Stimulated activated memory B cell treated with anti-CD40 and anti-IgM and Interleukin-4, amounts not matched to agents 10 μg/mL and 1 μg/mL and 100 μg/mL, for 72 hours (primary cell): ENCODE results near the gene SPRTN.
A peak's percentile ranks its signal among the peaks of the same experiment; 100 is the strongest.

ENCODE experiments used
- ATAC-seq: fragments of 150-1000 bp; cut with Tn5 transposase; 2 replicates; pipeline ENCODE4 v1.10.0; 2021
- H3K27ac Mint-ChIP-seq: one replicate; pipeline ENCODE4 v1.8.0; 2022; ENCODE audit warnings: mild to moderate bottlenecking, mixed read lengths
- H3K27me3 Mint-ChIP-seq: one replicate; pipeline ENCODE4 v1.8.0; 2022; ENCODE audit warnings: mixed read lengths
- H3K36me3 Mint-ChIP-seq: one replicate; pipeline ENCODE4 v1.8.0; 2022; ENCODE audit warnings: mixed read lengths
- H3K4me1 Mint-ChIP-seq: one replicate; pipeline ENCODE4 v1.8.0; 2022; ENCODE audit warnings: mixed read lengths
- H3K4me3 Mint-ChIP-seq: one replicate; pipeline ENCODE4 v1.8.0; 2022; ENCODE audit warnings: mild to moderate bottlenecking, moderate library complexity, mixed read lengths
- H3K9me3 Mint-ChIP-seq: one replicate; pipeline ENCODE4 v1.8.0; 2022; ENCODE audit warnings: mixed read lengths

The SPRTN gene

DNA sequence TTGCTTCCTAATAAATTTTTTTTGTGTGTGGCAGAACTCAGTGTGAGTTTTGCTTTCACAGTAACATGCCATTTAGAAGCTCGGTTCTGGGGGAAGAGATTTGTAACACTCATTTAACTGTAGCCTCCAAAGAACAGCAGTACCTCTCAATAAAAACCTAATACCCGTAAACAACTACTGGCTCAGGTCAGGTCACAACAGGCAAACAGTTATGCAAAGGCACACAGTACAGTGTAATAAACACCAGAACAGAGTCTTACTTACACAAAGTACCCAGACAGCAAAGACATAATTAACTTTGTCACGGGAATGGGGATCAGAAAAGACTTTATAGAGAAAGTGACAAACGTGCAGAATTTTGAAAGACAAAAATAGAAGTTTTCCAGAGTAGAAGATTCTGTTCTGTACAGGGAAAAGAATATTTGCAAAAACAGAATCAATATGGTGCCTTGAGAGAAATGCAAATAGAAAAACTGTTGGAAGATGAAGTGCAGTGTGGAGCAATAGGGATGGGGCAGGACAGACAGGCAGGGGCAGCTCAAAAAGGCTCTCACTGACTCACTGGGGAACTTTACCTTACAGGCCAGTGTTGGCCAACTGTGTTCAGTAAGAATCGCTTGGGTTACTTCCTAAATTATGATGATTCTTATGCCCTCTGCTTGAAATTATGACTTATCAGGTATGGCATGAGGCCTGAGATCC lies 45.2 kb downstream of the SPRTN start:
- Mint-ChIP-seq H3K27ac (no peak overlapping the region), H3K4me1 (peaks cover 43% of the 10 kb centered on the region)
- no peak for ATAC-seq

DNA sequence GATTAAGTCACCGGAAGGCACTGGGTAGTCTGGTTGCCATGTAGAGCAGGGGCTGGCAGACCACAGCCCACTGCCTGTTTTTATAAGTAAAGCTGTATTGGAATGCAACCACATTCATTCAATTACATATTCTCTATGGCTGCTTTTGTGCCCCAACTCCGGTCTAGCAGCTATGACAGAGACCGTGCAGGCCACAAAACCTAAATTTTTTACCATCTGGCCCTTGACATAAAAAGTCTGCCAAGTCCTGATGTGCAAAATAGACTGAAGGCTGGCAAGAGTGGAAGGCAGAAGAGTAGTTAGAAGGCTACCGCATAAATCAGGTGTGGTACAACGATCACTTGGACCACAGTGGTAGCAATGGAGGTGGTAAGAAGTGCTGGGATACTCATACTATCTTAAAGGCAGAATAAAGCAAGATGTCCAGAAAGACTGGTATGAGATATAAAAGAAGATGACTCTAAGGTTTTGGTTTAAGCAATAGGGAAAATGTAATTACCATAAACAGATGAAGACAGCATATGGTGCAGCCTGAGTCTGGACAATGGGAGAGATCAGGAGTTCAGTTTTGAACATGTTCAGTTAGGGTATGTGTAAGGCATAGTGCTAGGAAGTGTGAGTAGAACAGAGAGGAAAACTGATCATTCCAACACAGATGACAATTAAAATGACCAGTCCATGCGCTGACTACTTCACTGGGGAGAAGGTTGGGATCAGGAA lies 46.8 kb downstream of the SPRTN start:
- Mint-ChIP-seq H3K9me3 (no peaks in the 10 kb centered on the region), H3K4me1 (peaks cover 36% of the 10 kb centered on the region), H3K27me3 (no peaks in the 10 kb centered on the region), H3K36me3 (peaks cover 2% of the 10 kb centered on the region), H3K4me3 (no peak overlapping the region), H3K27ac (no peak overlapping the region)
- ATAC-seq, result no peak

More for the DNA sequence above, 45.2 kb downstream of the SPRTN start:
- Mint-ChIP-seq H3K27me3 (no peaks in the 10 kb centered on the region), H3K4me3 (no peak overlapping the region), H3K9me3 (no peaks in the 10 kb centered on the region), H3K36me3 (peaks cover 9% of the 10 kb centered on the region)

DNA sequence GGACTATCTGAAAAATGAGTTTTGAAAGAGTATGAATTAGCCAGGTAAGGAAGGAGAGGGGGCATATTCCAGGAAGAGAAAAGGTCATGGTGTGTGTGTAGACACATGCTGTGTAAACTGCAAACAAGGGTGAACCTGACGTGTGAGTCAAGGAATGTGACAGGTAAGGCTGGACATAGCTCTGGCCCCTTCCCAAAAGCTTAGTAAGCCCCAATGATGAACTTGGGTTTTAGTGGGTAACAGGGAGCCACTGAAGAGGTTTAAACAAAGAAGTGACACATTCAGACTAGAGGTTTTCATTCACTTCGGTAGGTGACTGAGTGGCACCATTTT lies 47.3 kb downstream of the SPRTN start:
- Mint-ChIP-seq H3K4me3 (no peak overlapping the region), H3K9me3 (no peaks in the 10 kb centered on the region), H3K4me1 (peaks cover 39% of the 10 kb centered on the region), H3K36me3 (no peaks in the 10 kb centered on the region), H3K27me3 (no peaks in the 10 kb centered on the region), H3K27ac (no peak overlapping the region)
- ATAC-seq, result no peak

DNA sequence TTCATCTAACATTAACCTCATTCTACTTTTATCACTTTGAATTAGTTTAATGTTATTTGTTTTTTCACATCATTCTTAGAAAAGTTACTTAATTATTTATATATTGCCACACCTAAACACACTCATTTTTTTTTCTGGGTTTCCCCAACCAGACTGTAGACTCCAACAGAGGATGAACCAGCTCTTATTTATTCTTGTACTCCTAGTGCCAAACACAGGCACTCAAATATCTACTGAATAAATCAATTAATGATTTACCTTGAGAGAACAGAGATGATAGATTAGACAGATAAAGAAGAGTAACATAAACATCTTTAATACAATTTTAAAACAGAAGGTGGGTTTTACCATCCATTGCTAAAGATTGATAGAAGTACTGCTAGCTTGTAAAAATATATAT lies 48.4 kb downstream of the SPRTN start:
- Mint-ChIP-seq H3K27ac (no peak overlapping the region), H3K36me3 (no peaks in the 10 kb centered on the region), H3K4me1 (peaks cover 42% of the 10 kb centered on the region), H3K27me3 (no peaks in the 10 kb centered on the region), H3K4me3 (no peak overlapping the region), H3K9me3 (no peaks in the 10 kb centered on the region)
- ATAC-seq, result no peak

DNA sequence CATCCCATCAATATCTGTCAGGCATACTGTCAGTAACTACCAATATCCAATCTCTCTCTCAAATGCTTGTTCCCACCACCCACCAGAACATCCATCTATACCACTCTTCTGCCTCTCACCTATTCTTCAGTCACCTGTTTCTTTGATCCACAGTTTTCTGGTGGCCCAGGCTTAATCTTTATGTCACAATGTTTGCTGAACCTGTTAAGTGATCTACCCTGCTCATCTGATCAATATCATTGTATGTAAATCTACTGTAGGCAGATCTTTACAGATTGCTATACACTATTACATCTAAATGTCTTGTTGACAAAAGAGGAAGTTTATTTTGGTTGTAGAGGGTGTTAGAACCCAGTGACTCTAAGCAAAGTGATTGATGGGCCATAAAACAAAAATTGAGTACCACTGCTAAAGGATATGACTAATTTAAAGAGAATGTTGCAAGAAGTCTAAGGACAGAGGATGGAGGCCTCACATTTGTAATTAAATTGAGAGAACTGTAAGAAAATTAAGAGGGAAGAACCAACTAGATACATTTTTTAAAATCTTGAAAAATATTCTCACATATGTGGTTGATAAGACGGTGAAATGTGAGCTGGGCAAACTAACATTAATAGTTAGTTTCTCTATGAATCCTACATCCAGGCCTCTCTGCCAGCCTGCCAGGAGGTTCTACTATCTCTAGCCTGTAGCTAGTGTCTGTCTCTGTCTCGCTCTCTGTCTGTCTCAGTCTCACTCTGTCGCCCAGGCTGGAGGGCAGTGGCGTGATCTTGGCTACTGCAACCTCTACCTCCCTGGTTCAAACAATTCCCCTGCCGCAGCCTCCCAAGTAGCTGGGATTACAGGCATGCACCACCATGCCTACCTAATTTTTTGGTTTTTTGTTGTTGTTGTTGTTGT lies 49.9 kb downstream of the SPRTN start:
- ATAC-seq, result no peak
- no peak overlapping the region for H3K27ac Mint-ChIP-seq

DNA sequence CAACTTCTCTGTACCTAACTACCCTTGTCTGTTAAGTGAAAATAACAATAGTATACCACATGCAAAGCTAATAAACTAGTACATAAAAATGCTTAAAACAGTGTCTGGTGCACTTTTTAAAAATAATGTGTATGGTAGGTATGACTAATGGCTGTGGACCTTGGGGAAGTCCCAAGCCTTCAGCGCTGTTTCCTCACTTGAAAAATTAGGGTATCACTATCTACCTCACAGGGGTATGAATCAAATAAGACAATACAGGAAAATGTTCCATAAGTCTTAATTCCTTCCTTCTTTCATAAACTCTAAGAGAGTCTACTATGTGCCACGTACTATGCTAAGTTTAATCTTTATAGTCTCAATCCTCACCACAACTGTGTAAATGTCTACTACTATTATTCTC lies 52.0 kb downstream of the SPRTN start:
- Mint-ChIP-seq H3K27me3 (no peaks in the 10 kb centered on the region), H3K27ac (no peak overlapping the region), H3K4me1 (peaks cover 59% of the 10 kb centered on the region), H3K9me3 (no peaks in the 10 kb centered on the region), H3K36me3 (no peaks in the 10 kb centered on the region), H3K4me3 (no peak overlapping the region)
- ATAC-seq, result peak; percentile 57

More for the DNA sequence above, 49.9 kb downstream of the SPRTN start:
- Mint-ChIP-seq H3K27me3 (no peaks in the 10 kb centered on the region), H3K4me3 (no peak overlapping the region), H3K4me1 (peaks cover 43% of the 10 kb centered on the region), H3K36me3 (no peaks in the 10 kb centered on the region), H3K9me3 (no peaks in the 10 kb centered on the region)

DNA sequence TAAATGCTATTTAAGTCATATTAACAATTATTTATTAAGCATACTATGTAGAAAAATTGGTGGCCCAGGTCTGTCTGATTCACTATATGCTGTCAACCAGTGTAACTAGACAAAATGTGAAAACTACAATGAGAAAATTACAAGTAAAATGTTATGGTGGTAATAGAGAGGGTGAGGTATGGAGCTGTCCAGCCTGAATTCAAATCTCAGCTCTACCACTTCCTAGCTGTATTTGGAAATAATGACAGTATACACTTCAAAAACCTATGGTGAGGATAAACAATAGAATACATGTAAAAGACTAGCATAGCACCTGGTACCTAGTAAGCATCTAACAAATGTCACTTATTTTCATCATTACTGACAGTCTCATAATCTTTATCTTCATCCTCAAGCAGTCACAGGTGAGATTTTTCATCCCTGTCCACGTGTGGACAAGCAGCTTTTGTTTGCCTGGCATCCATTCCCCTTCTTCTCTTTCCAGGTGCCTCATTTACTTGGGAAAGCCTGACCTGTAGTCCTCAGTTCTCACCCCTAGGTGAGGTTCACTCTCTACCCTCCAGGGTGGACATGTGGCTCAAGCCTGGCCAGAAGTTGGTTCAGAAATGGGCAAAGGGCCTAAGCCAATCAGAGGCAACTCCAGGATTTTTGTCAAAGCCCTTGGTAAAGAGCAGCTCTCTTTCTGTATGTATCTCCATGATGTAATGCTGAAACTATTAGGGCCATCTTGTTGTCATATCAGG lies 54.5 kb downstream of the SPRTN start:
- H3K4me1 Mint-ChIP-seq, result peaks cover 72% of the 10 kb centered on the region
- peaks cover 6% of the 10 kb centered on the region for H3K36me3 Mint-ChIP-seq
- H3K27me3 Mint-ChIP-seq, result no peaks in the 10 kb centered on the region
- no peak overlapping the region for H3K4me3 Mint-ChIP-seq
- no peaks in the 10 kb centered on the region for H3K9me3 Mint-ChIP-seq
- H3K27ac Mint-ChIP-seq, result no peak overlapping the region
- ATAC-seq, result no peak

DNA sequence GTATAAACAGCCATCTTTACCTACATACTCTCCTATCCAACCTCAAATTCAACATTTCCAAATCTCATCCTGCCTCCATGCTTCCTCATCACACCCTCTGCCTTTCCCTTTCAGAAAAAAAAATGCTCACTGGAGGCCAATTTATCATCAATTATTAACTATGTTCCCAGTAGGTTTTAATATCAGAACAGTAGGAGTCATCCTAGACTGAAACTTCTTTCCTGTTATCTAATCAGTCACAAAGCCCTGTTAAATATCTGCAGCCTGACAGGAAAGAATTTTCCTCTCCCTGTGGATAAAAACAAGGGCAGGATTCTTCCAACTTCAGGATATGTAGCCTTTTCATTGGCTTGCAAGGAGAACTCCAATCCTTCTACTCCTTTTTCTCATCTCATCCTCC lies 55.6 kb downstream of the SPRTN start:
- Mint-ChIP-seq H3K36me3 (peaks cover 6% of the 10 kb centered on the region), H3K9me3 (no peaks in the 10 kb centered on the region), H3K27ac (no peak overlapping the region), H3K27me3 (no peaks in the 10 kb centered on the region), H3K4me3 (no peak overlapping the region), H3K4me1 (peaks cover 71% of the 10 kb centered on the region)
- ATAC-seq, result no peak

DNA sequence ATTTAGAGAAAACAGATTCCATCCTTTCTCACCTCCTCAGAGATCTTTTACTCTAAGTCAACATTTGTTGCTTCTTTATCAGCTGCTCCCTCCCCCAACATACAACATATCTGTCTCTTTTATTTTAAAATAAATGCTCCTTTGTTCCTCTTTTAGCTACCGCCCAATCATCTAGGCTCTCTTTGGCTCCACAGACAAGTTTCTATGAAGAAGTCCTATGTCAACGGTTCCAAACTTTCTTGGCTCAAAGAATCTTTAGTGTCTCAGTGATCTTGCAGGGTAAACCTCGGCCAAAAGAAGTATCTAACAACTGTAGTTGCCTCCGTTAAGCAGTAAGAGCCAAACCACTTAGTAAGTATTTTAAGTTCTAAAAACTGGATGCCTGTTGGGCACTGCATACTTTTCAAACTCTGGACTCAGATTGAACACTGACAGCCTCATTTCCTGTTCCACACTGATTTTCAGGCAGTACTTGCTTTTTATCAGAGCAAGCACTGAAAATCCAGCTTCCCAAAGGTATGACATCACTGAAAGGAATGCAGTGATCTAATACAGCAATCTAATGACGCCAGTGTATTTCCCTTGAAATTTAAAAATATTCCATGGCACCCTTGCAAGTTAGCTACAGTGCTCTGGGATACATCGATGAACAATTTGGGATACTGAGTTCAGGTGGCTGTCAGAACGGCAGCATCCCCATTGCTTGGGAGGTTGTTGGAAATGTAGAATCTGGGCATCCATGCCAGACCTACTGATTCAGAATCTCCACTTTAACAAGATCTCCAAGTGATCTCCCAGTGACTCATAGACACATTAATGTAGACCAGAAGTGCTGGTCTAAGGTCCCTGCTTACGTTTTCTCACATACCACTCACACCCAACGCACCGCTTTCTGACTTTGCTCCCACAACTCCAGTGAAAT lies 57.2 kb downstream of the SPRTN start:
- Mint-ChIP-seq H3K27me3 (no peaks in the 10 kb centered on the region), H3K4me1 (peaks cover 71% of the 10 kb centered on the region), H3K9me3 (no peaks in the 10 kb centered on the region), H3K27ac (peak overlapping the region; percentile 35), H3K4me3 (no peak overlapping the region), H3K36me3 (peaks cover 6% of the 10 kb centered on the region)
- no peak for ATAC-seq

DNA sequence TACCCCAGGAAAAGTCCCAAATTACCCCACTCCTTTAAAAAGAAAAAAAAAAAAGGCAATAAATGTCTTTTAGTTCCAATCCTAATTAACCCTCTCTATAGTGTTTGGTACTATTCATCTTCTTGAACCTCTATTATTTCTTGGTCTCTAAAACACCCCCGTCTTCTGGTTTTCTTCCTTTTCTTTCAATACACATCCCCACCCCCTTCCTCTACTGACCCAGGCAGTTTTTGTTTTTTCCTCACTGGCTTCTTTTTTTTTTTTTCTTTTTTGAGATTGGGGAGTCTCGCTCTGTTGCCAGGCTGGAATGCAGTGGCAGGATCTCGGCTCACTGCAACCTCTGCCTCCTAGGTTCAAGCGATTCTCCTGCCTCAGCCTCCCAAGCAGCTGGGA lies 57.9 kb downstream of the SPRTN start:
- Mint-ChIP-seq H3K36me3 (peaks cover 6% of the 10 kb centered on the region), H3K9me3 (no peaks in the 10 kb centered on the region), H3K4me3 (no peak overlapping the region)

DNA sequence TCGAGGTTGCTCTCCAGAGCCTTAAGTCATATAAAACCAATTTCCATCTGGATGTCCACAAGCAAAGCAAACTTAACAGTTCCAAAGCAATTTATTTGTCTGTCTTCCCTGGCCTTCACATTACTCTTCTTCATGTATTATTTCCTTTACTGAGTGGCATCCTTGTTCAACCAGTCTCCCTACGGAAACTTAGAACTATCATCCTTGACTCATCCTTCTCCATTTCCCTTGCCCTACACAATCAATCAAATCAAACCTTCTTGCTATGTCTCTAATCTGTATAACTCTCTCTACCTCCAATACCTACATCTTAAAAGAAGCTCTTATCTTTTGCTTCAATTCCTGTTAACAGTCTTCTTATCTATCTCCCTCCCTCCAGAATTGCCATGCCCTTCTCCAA lies 58.5 kb downstream of the SPRTN start:
- Mint-ChIP-seq H3K27ac (no peak overlapping the region), H3K36me3 (peaks cover 6% of the 10 kb centered on the region), H3K4me1 (peaks cover 63% of the 10 kb centered on the region), H3K27me3 (no peaks in the 10 kb centered on the region), H3K4me3 (no peak overlapping the region), H3K9me3 (no peaks in the 10 kb centered on the region)
- ATAC-seq, result no peak

More for the DNA sequence above, 57.9 kb downstream of the SPRTN start:
- ATAC-seq, result no peak
- Mint-ChIP-seq H3K27ac (peak overlapping the region; percentile 35), H3K4me1 (peaks cover 64% of the 10 kb centered on the region), H3K27me3 (no peaks in the 10 kb centered on the region)

DNA sequence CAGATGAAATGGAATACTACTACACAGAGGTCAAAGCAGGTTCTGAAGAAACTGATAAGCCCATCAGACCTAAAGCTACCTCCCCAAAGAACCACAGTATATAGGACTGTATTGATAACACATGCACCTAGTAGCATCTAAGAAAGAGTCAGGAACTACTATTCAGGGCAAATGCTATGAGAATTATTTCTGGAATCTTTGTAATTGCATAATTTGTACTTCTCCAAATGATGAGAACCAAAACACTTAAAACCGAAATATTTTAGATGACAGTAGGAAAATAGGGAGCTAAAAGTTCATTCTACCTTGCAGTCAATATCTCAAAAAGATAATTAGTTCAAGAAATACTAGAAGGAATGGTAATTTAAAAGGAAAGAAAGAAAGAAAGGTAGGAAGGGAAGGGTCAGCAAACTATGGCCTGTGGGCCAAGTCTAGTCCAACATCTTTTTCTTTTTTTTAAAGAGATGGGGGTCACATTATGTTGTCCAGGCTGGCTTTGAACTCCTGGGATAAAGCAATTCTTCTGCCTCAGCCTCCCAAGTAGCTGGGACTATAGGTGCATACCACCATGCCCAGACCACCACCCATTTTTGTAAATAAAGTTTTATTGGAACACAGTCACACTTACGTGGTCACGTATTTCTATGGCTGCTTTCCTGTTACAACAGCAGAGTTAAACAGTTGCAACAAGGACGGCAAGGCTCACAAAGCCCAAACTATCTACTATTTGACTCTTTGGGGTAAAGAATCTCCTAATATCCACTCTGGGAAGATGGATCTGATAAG lies 60.0 kb downstream of the SPRTN start:
- no peak for ATAC-seq
- H3K9me3 Mint-ChIP-seq, result no peaks in the 10 kb centered on the region
- H3K4me1 Mint-ChIP-seq, result peaks cover 56% of the 10 kb centered on the region
- no peaks in the 10 kb centered on the region for H3K27me3 Mint-ChIP-seq
- H3K27ac Mint-ChIP-seq, result no peak overlapping the region
- H3K36me3 Mint-ChIP-seq, result peaks cover 6% of the 10 kb centered on the region
- H3K4me3 Mint-ChIP-seq, result no peak overlapping the region

DNA sequence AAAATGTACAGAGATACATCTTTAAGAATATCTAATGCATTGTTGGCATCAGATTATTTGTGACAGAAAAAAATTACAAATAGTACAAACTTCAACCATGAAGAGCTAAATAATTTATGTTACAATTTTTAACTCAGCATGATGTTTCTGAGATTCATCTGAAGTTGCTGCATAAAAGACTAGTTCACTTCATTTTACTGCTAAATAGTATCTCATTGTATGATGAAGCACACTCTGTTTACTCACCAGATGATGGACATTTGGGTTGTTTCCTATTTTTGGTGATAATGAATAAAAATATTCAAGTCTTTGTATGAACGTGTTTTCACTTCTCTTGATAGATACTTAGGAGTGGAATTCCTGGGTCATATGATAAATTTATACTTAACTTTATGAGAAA lies 63.4 kb downstream of the SPRTN start:
- no peaks in the 10 kb centered on the region for H3K27me3 Mint-ChIP-seq
- H3K4me3 Mint-ChIP-seq, result no peak overlapping the region
- H3K4me1 Mint-ChIP-seq, result peaks cover 35% of the 10 kb centered on the region
- peaks cover 17% of the 10 kb centered on the region for H3K36me3 Mint-ChIP-seq
- H3K27ac Mint-ChIP-seq, result no peak overlapping the region
- ATAC-seq, result no peak
- H3K9me3 Mint-ChIP-seq, result no peaks in the 10 kb centered on the region
